GM23248 (cell line): ENCODE data around the gene L3MBTL1.

Experiments used
- EZH2 ChIP-seq: fragments of 200-600 bp; sonication (generic); IDR thresholded peaks from 2 replicates; pipeline ENCODE4 v1.6.1; 2018; ENCODE audit warnings: antibody characterized with exemption, mild to moderate bottlenecking; ENCODE audit not compliant: insufficient read depth, poor library complexity, severe bottlenecking
- EZH2phosphoT487 ChIP-seq: fragments of 200-600 bp; sonication (generic); IDR thresholded peaks from 2 replicates; pipeline ENCODE4 v1.6.1; 2018; ENCODE audit warnings: antibody characterized with exemption, moderate library complexity, mild to moderate bottlenecking, low read depth; ENCODE audit not compliant: insufficient read depth

DNA sequence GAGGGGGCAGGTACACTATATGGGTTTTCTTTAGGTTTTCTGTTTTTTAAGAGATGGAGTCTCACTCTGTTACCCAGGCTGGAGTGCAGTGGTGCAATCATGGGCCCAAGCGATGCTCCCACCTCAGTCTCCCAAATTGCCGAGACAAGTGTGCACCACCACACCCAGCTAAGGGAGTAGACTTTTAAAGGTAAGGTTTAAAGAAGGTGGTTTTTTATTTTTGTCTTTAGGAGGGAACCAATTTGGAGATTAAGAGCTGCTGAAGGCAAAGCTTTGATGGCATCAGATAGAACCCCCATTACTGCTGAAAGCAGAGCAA, 41.9 kb upstream of the L3MBTL1 start:
- TF ChIP-seq EZH2 = no peak
- TF ChIP-seq EZH2phosphoT487 = no peak
